ENCODE results near the gene LRRC4. TPM values are rescaled to one million over a fixed set of nuclear protein-coding genes. Genes with fewer than 3 reads are reported as not detected.

LRRC4 gene
- total RNA-seq, 1 donor from 2014 or later, result 19.8 TPM

- Histone ChIP-seq H3K36me3 (no peaks in the 10 kb centered on the region), H3K27me3 (no peaks in the 10 kb centered on the region), H3K4me3 (no peak overlapping the region), H3K9ac (no peak overlapping the region), H3F3A (ENCODE audit: low read depth) (no peaks in the 10 kb centered on the region), H3K4me1 (peaks cover 21% of the 10 kb centered on the region), H2AFZ (replicated peaks) (no peak overlapping the region), H3K4me2 (no peak overlapping the region), H4K20me1 (ENCODE audit: low read depth) (peaks cover 22% of the 10 kb centered on the region), H3K27ac (no peak overlapping the region), H3K9me3 (ENCODE audit: low read depth) (no peaks in the 10 kb centered on the region), H3K79me2 (ENCODE audit: low read depth) (no peaks in the 10 kb centered on the region)
- H3K4me1 Mint-ChIP-seq, result peaks cover 30% of the 10 kb centered on the region
- H3K27me3 Mint-ChIP-seq (ENCODE audit: insufficient read depth, low read depth), result no peaks in the 10 kb centered on the region
- H3K36me3 Mint-ChIP-seq, result peaks cover 3% of the 10 kb centered on the region
- TF ChIP-seq EZH2phosphoT487 (IDR thresholded peaks at IDR 0.05), result no peak
- TF ChIP-seq, protein P1, sequence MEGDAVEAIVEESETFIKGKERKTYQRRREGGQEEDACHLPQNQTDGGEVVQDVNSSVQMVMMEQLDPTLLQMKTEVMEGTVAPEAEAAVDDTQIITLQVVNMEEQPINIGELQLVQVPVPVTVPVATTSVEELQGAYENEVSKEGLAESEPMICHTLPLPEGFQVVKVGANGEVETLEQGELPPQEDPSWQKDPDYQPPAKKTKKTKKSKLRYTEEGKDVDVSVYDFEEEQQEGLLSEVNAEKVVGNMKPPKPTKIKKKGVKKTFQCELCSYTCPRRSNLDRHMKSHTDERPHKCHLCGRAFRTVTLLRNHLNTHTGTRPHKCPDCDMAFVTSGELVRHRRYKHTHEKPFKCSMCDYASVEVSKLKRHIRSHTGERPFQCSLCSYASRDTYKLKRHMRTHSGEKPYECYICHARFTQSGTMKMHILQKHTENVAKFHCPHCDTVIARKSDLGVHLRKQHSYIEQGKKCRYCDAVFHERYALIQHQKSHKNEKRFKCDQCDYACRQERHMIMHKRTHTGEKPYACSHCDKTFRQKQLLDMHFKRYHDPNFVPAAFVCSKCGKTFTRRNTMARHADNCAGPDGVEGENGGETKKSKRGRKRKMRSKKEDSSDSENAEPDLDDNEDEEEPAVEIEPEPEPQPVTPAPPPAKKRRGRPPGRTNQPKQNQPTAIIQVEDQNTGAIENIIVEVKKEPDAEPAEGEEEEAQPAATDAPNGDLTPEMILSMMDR (IDR thresholded peaks at IDR 0.05), result no peak
- no peak for TF ChIP-seq EZH2 (IDR thresholded peaks at IDR 0.05)
- no peak overlapping the region for H3K27ac Mint-ChIP-seq
- no peak for DNase-seq (ENCODE audit: low spot score)
- no peak overlapping the region for H3K4me3 Mint-ChIP-seq
- no peaks in the 10 kb centered on the region for H3K9me3 Mint-ChIP-seq
These were observed 40.6 kb upstream of the LRRC4 start for GRCh38 chr7:128071801-128072200.

DNA sequence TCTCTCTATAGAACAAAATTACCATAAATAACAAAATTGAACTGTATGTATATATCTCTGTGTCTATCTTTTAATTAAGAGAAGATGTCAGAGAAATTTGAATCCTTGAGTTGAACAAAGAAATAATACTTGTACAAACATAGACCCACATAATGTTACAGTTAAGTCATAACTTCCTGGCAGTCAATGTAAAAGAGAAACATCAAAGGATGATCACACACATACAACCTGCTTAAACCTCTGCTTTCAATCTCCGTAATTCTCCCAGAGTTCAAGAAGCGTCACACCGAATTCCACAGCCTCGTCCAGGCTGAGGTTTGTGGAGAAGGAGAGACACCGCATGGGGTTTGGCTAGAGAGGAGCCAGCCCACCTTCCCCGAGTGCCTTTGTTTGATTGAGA is 40.1 kb upstream of the LRRC4 start:
- Histone ChIP-seq H3K4me2 (no peak overlapping the region), H2AFZ (replicated peaks) (no peak overlapping the region), H3K27ac (no peak overlapping the region), H3K4me3 (no peak overlapping the region), H3K27me3 (no peaks in the 10 kb centered on the region), H4K20me1 (ENCODE audit: low read depth) (peaks cover 22% of the 10 kb centered on the region), H3F3A (ENCODE audit: low read depth) (peaks cover 3% of the 10 kb centered on the region), H3K9ac (no peak overlapping the region), H3K36me3 (no peaks in the 10 kb centered on the region), H3K9me3 (ENCODE audit: low read depth) (no peaks in the 10 kb centered on the region), H3K79me2 (ENCODE audit: low read depth) (no peaks in the 10 kb centered on the region), H3K4me1 (peaks cover 17% of the 10 kb centered on the region)
- peaks cover 3% of the 10 kb centered on the region for H3K36me3 Mint-ChIP-seq
- no peak for DNase-seq (ENCODE audit: low spot score)
- TF ChIP-seq, protein P1 (IDR thresholded peaks at IDR 0.05), result no peak
- TF ChIP-seq EZH2 (IDR thresholded peaks at IDR 0.05) (no peak), EZH2phosphoT487 (IDR thresholded peaks at IDR 0.05) (no peak)
- no peak overlapping the region for H3K4me3 Mint-ChIP-seq
- H3K27me3 Mint-ChIP-seq (ENCODE audit: insufficient read depth, low read depth), result no peaks in the 10 kb centered on the region
- peaks cover 26% of the 10 kb centered on the region for H3K4me1 Mint-ChIP-seq
- H3K27ac Mint-ChIP-seq, result no peak overlapping the region
- H3K9me3 Mint-ChIP-seq, result no peaks in the 10 kb centered on the region

DNA sequence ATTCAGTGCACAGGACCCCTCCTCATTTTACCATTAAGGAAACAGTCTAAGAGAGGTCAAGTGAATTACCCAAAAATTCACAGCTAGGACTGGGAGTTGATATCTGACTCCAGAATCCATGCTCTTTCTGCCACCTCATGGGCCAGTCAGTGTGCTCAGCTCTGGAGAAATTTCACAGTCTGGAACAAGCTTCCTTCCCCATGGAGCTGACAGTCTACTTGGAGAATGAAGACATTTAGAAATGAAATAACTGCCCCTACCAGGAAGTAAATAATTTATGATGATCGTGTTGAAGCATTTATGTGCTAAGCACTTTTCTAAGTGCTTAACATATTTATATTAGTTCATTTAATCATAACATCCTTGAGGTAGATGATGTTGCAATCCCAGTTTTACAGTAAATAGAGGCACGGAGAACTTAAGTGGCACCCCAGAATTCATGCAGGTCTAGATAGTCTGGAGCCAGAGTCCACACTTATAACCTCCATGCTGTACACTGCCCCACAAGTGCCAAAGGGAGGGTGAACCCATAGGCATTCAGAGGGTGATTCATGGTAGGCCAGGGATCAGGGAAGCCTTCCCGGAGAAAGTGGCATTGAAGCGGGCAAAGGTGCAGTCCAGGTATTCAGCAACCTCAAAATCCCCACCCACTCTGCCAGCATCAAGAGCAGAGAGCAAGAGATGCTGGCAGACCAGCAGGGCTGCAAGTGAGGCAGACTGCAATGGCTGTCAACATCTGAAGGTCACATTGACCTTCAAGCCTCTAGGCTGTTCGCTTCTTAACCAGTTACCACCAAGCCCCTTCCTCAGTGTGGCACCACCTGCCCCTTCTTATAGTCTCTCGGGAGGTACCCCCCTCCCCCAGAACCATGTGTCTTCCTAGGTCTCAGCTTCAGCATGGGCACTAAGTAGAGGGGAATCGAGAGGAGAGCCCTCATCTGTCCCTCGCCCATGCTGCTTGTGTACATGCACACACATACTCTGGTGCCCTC is 38.4 kb upstream of the LRRC4 start:
- no peak overlapping the region for H3K9ac ChIP-seq
- H2AFZ ChIP-seq (replicated peaks), result no peak overlapping the region
- Mint-ChIP-seq H3K27me3 (ENCODE audit: insufficient read depth, low read depth) (no peaks in the 10 kb centered on the region), H3K36me3 (peaks cover 3% of the 10 kb centered on the region), H3K9me3 (no peaks in the 10 kb centered on the region), H3K4me1 (peaks cover 15% of the 10 kb centered on the region), H3K4me3 (no peak overlapping the region), H3K27ac (no peak overlapping the region)
- H3K4me3 ChIP-seq, result no peak overlapping the region
- no peaks in the 10 kb centered on the region for H3K79me2 ChIP-seq (ENCODE audit: low read depth)
- H3F3A ChIP-seq (ENCODE audit: low read depth), result peaks cover 3% of the 10 kb centered on the region
- DNase-seq (ENCODE audit: low spot score), result no peak
- H3K4me1 ChIP-seq, result peaks cover under 1% of the 10 kb centered on the region
- no peaks in the 10 kb centered on the region for H3K36me3 ChIP-seq
- no peak overlapping the region for H3K27ac ChIP-seq
- no peaks in the 10 kb centered on the region for H3K9me3 ChIP-seq (ENCODE audit: low read depth)
- H3K4me2 ChIP-seq, result no peak overlapping the region
- H4K20me1 ChIP-seq (ENCODE audit: low read depth), result peaks cover 8% of the 10 kb centered on the region
- H3K27me3 ChIP-seq, result no peaks in the 10 kb centered on the region
- TF ChIP-seq, protein P1 (IDR thresholded peaks at IDR 0.05), result no peak

Measured in neural progenitor cell (in vitro differentiated cells).